GM19193 (cell line): ENCODE measurements around the gene FAM131C.

Source experiments
- POLR2A ChIP-seq: IDR thresholded peaks from 4 replicates; pipeline ENCODE4 v1.6.1; 2011; ENCODE audit not compliant: insufficient read depth, insufficient read length; ENCODE audit errors: extremely low read depth

FAM131C gene

GRCh38 chr1:16088351-16088911, 15.0 kb upstream of the FAM131C start:
- no peak for TF ChIP-seq POLR2A

- no peak for TF ChIP-seq POLR2A
Observed at GRCh38 chr1:16087733-16088132, 14.3 kb upstream of the FAM131C start.

GRCh38 chr1:16085522-16085921, 12.1 kb upstream of the FAM131C start:
- TF ChIP-seq POLR2A = no peak

- no peak for TF ChIP-seq POLR2A
Observed at GRCh38 chr1:16083486-16083885, 10.0 kb upstream of the FAM131C start.

- no peak for TF ChIP-seq POLR2A
Observed at GRCh38 chr1:16082283-16083038, 9.0 kb upstream of the FAM131C start.

- no peak for TF ChIP-seq POLR2A
Observed at GRCh38 chr1:16081636-16082035, 8.2 kb upstream of the FAM131C start.

GRCh38 chr1:16080422-16081150, 7.1 kb upstream of the FAM131C start:
- no peak for TF ChIP-seq POLR2A

GRCh38 chr1:16078925-16079656, 5.6 kb upstream of the FAM131C start:
- no peak for TF ChIP-seq POLR2A

- TF ChIP-seq POLR2A = no peak
Observed at GRCh38 chr1:16077406-16078245, 4.2 kb upstream of the FAM131C start.

GRCh38 chr1:16076865-16077238, 3.4 kb upstream of the FAM131C start:
- no peak for TF ChIP-seq POLR2A

- TF ChIP-seq POLR2A = no peak
Observed at GRCh38 chr1:16076031-16076864, 2.8 kb upstream of the FAM131C start.

GRCh38 chr1:16075337-16076030, 2.0 kb upstream of the FAM131C start:
- TF ChIP-seq POLR2A = no peak

GRCh38 chr1:16074217-16074616, 766 bp upstream of the FAM131C start:
- no peak for TF ChIP-seq POLR2A
